Amniotic epithelial cell (primary cell): ENCODE data around the gene TTLL1.
"Not testable (repeated sequence)": the region's sequence is repeated elsewhere in the genome, so short reads cannot be mapped to it uniquely, and the experiment has no call there.

Source experiments
- DNase-seq: peaks from one replicate; pipeline ENCODE4 v3.0.0-alpha.2; 2010; ENCODE audit warnings: low read depth

TTLL1 gene

GRCh38 chr22:43066844-43067385 lies 22.3 kb downstream of the TTLL1 start:
- peak; percentile 72 for DNase-seq

- no peak for DNase-seq
These were observed 23.1 kb downstream of the TTLL1 start for GRCh38 chr22:43066134-43066533.

- no peak for DNase-seq
These were observed 29.0 kb downstream of the TTLL1 start for GRCh38 chr22:43060183-43060582.

GRCh38 chr22:43057641-43058040 lies 31.6 kb downstream of the TTLL1 start:
- no peak for DNase-seq

GRCh38 chr22:43053176-43053575 lies 36.0 kb downstream of the TTLL1 start:
- DNase-seq: no peak

- DNase-seq: no peak
These were observed 38.2 kb downstream of the TTLL1 start for GRCh38 chr22:43050995-43051394.

GRCh38 chr22:43047605-43048004 lies 41.6 kb downstream of the TTLL1 start:
- no peak for DNase-seq

GRCh38 chr22:43044290-43044712 lies 44.9 kb downstream of the TTLL1 start:
- no peak for DNase-seq

GRCh38 chr22:43042101-43042780 lies 47.0 kb downstream of the TTLL1 start:
- no peak for DNase-seq

- no peak for DNase-seq
These were observed 49.4 kb downstream of the TTLL1 start for GRCh38 chr22:43039800-43040199.

- no peak for DNase-seq
These were observed 50.9 kb downstream of the TTLL1 start for GRCh38 chr22:43038325-43038724.

- peak; percentile 60 for DNase-seq
These were observed 52.8 kb downstream of the TTLL1 start for GRCh38 chr22:43036282-43036829.

GRCh38 chr22:43035250-43035649 lies 53.9 kb downstream of the TTLL1 start:
- DNase-seq: no peak

GRCh38 chr22:43031617-43032016 lies 57.6 kb downstream of the TTLL1 start:
- DNase-seq: peak; percentile 85

- no peak for DNase-seq
These were observed 70.6 kb downstream of the TTLL1 start for GRCh38 chr22:43018615-43019014.

- DNase-seq: no peak
These were observed 71.4 kb downstream of the TTLL1 start for GRCh38 chr22:43017525-43018460.

GRCh38 chr22:43016150-43016549 lies 73.0 kb downstream of the TTLL1 start:
- not testable (repeated sequence) for DNase-seq

- no peak for DNase-seq
These were observed 73.5 kb downstream of the TTLL1 start for GRCh38 chr22:43015677-43016042.

GRCh38 chr22:43014869-43015676 lies 74.1 kb downstream of the TTLL1 start, which contains the start of gene PACSIN2:
PACSIN2 (minus strand) TSS chr22:43015149; CDS start chr22:42912080, 103,069 bp downstream.
- peak; percentile 96 for DNase-seq

GRCh38 chr22:43014316-43014868 lies 74.8 kb downstream of the TTLL1 start:
- DNase-seq: no peak
